Esophagus squamous epithelium (tissue), 4 donors: ENCODE data around the gene MTG2.

Source experiments
- CTCF ChIP-seq, 6 experiments: fragments of 450-650 bp in 4 of 6; fragments of 200-600 bp in 2 of 6; sonication (generic) in 2 of 6; IDR thresholded peaks; one replicate each; pipeline ENCODE4 v1.5.1; 2016 to 2019; ENCODE audit warnings: antibody characterized with exemption in 6 of 6, mild to moderate bottlenecking in 4 of 6, moderate library complexity in 4 of 6
- POLR2A ChIP-seq, 4 donors: fragments of 450-650 bp; IDR thresholded peaks; one replicate each; pipeline ENCODE4 v1.6.1; 2017; ENCODE audit warnings: antibody characterized with exemption in 4 of 4, mild to moderate bottlenecking in 4 of 4, moderate library complexity in 3 of 4

GRCh38 chr20:62206388-62206775 is 23.6 kb downstream of the MTG2 start:
- no peak for TF ChIP-seq CTCF (IDR thresholded peaks at IDR 0.05)
- no peak for TF ChIP-seq POLR2A (IDR thresholded peaks at IDR 0.05)
